Liver (tissue), 9 donors: Measurements from ENCODE around the gene UIMC1. TPM values are rescaled to one million over a fixed set of nuclear protein-coding genes. Genes with fewer than 3 reads are reported as not detected.

Source experiments
- DNase-seq: peaks from one replicate; pipeline ENCODE4 v3.0.0-alpha.2; 2017; ENCODE audit warnings: low spot score
- H3K27ac ChIP-seq, 2 donors: one replicate each; pipeline ENCODE4 v1.7.0; 2013; ENCODE audit warnings: inconsistent platforms in 2 of 2, low read length in 2 of 2, control low read depth in 1 of 2, low read depth in 1 of 2, mild to moderate bottlenecking in 1 of 2
- H3K27me3 ChIP-seq, 4 donors: one replicate each; pipeline versions ENCODE4 v1.6.1 to v1.7.0; 2013; ENCODE audit warnings: low read length in 3 of 4, inconsistent platforms in 1 of 4, mild to moderate bottlenecking in 1 of 4, moderate library complexity in 1 of 4; ENCODE audit not compliant: control insufficient read depth in 4 of 4, insufficient read depth in 4 of 4
- H3K36me3 ChIP-seq, 4 donors: one replicate each; pipeline versions ENCODE4 v1.6.1 to v1.7.0; 2013; ENCODE audit warnings: low read length in 3 of 4, mild to moderate bottlenecking in 3 of 4, low read depth in 1 of 4, moderate library complexity in 1 of 4; ENCODE audit not compliant: control insufficient read depth in 4 of 4, insufficient read depth in 3 of 4
- H3K4me1 ChIP-seq, 4 donors: one replicate each; pipeline versions ENCODE4 v1.6.1 to v1.7.0; 2013; ENCODE audit warnings: low read length in 3 of 4, mild to moderate bottlenecking in 3 of 4, moderate library complexity in 1 of 4; ENCODE audit not compliant: control insufficient read depth in 4 of 4, insufficient read depth in 4 of 4
- H3K4me3 ChIP-seq, 3 donors: one replicate each; pipeline versions ENCODE4 v1.6.1 to v1.7.0; 2013; ENCODE audit warnings: low read length in 3 of 3, control low read depth in 1 of 3, low read depth in 1 of 3, mild to moderate bottlenecking in 1 of 3
- H3K9ac ChIP-seq, 2 donors: one replicate each; pipeline ENCODE4 v1.7.0; 2013; ENCODE audit warnings: low read length in 2 of 2, mild to moderate bottlenecking in 2 of 2, moderate library complexity in 2 of 2, control low read depth in 1 of 2, low read depth in 1 of 2
- H3K9me3 ChIP-seq, 4 donors: one replicate each; pipeline versions ENCODE4 v1.6.1 to v1.7.0; 2013; ENCODE audit warnings: low read length in 3 of 4; ENCODE audit not compliant: control insufficient read depth in 4 of 4
- EGR1 ChIP-seq, 2 donors: IDR thresholded peaks; 2 replicates each; pipeline ENCODE4 v1.6.1; 2016 to 2018; ENCODE audit warnings: antibody characterized with exemption in 2 of 2, low read depth in 2 of 2
- FOXA1 ChIP-seq: IDR thresholded peaks from 2 replicates; pipeline ENCODE4 v1.6.1; 2016; ENCODE audit warnings: antibody characterized with exemption
- FOXA2 ChIP-seq: IDR thresholded peaks from 2 replicates; pipeline ENCODE4 v1.6.1; 2016; ENCODE audit warnings: antibody characterized with exemption
- GABPA ChIP-seq, 2 donors: IDR thresholded peaks in 1 of 2; conservative IDR thresholded peaks in 1 of 2; 2 replicates each; pipeline ENCODE4 v1.6.1; 2016; ENCODE audit warnings: antibody characterized with exemption in 2 of 2, mild to moderate bottlenecking in 1 of 2, moderate library complexity in 1 of 2
- HNF4A ChIP-seq, 2 donors: conservative IDR thresholded peaks; 2 replicates each; pipeline ENCODE4 v1.6.1; 2016; ENCODE audit warnings: antibody characterized with exemption in 2 of 2, mild to moderate bottlenecking in 2 of 2
- HNF4G ChIP-seq: IDR thresholded peaks from 2 replicates; pipeline ENCODE4 v1.6.1; 2016; ENCODE audit warnings: antibody characterized with exemption
- JUND ChIP-seq, 2 donors: IDR thresholded peaks; 2 replicates each; pipeline ENCODE4 v1.6.1; 2016; ENCODE audit warnings: antibody characterized with exemption in 2 of 2
- NR2F2 ChIP-seq: IDR thresholded peaks from 2 replicates; pipeline ENCODE4 v1.6.1; 2016; ENCODE audit warnings: antibody characterized with exemption
- RAD21 ChIP-seq, 2 donors: IDR thresholded peaks; 2 replicates each; pipeline ENCODE4 v1.6.1; 2016; ENCODE audit warnings: antibody characterized with exemption in 2 of 2, mild to moderate bottlenecking in 2 of 2
- RXRA ChIP-seq, 2 donors: IDR thresholded peaks; 2 replicates each; pipeline ENCODE4 v1.6.1; 2017 to 2018; ENCODE audit warnings: antibody characterized with exemption in 2 of 2, mild to moderate bottlenecking in 1 of 2
- SP1 ChIP-seq: IDR thresholded peaks from 2 replicates; pipeline ENCODE4 v1.6.1; 2018; ENCODE audit warnings: antibody characterized with exemption, mild to moderate bottlenecking
- TAF1 ChIP-seq: conservative IDR thresholded peaks from 2 replicates; pipeline ENCODE4 v1.6.1; 2016; ENCODE audit warnings: antibody characterized with exemption, mild to moderate bottlenecking
- YY1 ChIP-seq: IDR thresholded peaks from 2 replicates; pipeline ENCODE4 v1.6.1; 2016; ENCODE audit warnings: antibody characterized with exemption, mild to moderate bottlenecking
- WGBS: extraction: QIAGEN DNeasy Blood & Tissue Kit; methylation state at CpG from one replicate; pipeline ENCODE4 v1.1.7; 2013; 5-methylcytosine and 5-hydroxymethylcytosine counted together
- polyA plus RNA-seq, 2 donors: library from polyadenylated mRNA; stranded (reverse) in 1 of 2; unstranded in 1 of 2; fragments of 200-250 nt in 1 of 2; fragments of >200 nt in 1 of 2; fragmentation: Nextera tagmentation in 1 of 2; extraction: Ambion mirVana in 1 of 2; gene quantifications; one replicate each; pipeline versions ENCODE4 v1.2.1 to v1.2.3, GENCODE V29; 2013 to 2015
- total RNA-seq, 2 donors: library from RNA; depleted of rRNA; stranded (reverse); fragments of >200 nt; gene quantifications; one replicate each; pipeline ENCODE4 v1.2.3, GENCODE V29; 2014
- TF ChIP-seq, protein P1 (sequence below): IDR thresholded peaks from 2 replicates; pipeline ENCODE4 v1.6.1; 2016; ENCODE audit warnings: antibody characterized with exemption
- TF ChIP-seq, protein P2 (sequence below): IDR thresholded peaks from 2 replicates; pipeline ENCODE4 v1.6.1; 2016; ENCODE audit warnings: antibody characterized with exemption
- TF ChIP-seq, protein P3 (sequence below): fragments of 150-350 bp; IDR thresholded peaks from 2 replicates; pipeline ENCODE4 v1.5.1; 2017; ENCODE audit warnings: improper control_type of control experiment, low read depth, low read length; ENCODE audit not compliant: missing input control
- donor health status: healthy.
- donor health status: healthy.
- donor health status: healthy.
- donor health status: healthy.
- donor health status: healthy.

The UIMC1 gene
- total and polyA plus RNA-seq, 4 donors: 5.9 to 26.0 (median 11.7) TPM

GRCh38 chr5:176954050-176954449 lies 52.5 kb downstream of the UIMC1 start (continued):
- TF ChIP-seq, protein P1, sequence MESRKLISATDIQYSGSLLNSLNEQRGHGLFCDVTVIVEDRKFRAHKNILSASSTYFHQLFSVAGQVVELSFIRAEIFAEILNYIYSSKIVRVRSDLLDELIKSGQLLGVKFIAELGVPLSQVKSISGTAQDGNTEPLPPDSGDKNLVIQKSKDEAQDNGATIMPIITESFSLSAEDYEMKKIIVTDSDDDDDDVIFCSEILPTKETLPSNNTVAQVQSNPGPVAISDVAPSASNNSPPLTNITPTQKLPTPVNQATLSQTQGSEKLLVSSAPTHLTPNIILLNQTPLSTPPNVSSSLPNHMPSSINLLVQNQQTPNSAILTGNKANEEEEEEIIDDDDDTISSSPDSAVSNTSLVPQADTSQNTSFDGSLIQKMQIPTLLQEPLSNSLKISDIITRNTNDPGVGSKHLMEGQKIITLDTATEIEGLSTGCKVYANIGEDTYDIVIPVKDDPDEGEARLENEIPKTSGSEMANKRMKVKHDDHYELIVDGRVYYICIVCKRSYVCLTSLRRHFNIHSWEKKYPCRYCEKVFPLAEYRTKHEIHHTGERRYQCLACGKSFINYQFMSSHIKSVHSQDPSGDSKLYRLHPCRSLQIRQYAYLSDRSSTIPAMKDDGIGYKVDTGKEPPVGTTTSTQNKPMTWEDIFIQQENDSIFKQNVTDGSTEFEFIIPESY: no peak
- no peak for TF ChIP-seq YY1
- TF ChIP-seq TAF1: no peak
- TF ChIP-seq SP1: no peak

DNA sequence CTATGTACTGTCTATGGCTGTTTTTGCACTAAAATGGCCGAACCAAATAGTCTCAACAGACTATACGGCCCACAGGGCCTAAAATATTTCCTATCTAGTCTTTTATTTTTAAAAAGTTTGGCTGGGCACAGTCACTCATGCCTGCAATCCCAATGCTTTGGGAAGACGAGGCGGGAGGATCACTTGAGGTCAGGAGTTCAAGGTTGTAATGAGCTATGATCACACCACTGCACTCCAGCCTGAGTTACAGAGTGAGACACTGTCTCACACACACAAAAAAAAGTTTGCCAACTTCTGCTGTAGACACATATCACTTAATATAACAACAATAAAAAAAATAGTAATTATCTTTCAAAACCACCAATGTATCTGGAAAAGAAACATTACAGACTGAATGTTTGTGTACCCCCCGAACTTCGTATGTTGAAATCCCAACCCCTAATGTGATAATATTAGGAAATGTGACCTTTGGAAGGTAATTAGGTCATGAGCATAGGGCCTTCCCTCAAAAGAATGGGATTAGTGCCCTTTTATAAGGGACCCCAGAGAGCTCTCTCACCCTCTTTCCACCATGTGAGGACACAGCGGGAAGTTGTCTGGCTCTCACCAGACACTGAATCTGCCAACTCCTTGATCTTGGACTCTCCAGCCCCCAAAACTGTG lies 53.9 kb downstream of the UIMC1 start:
- DNase-seq: no peak
- H3K27ac ChIP-seq: no peak overlapping the region
- peaks cover 4 to 23% (median 17%) of the 10 kb centered on the region in 4 donors for H3K36me3 ChIP-seq
- H3K9ac ChIP-seq: no peak overlapping the region
- H3K4me1 ChIP-seq: peaks cover 0 to 3% (median 0%) of the 10 kb centered on the region in 4 donors
- no peaks in the 10 kb centered on the region for H3K9me3 ChIP-seq
- H3K27me3 ChIP-seq: no peaks in the 10 kb centered on the region
- H3K4me3 ChIP-seq: no peak overlapping the region
- TF ChIP-seq FOXA2: no peak
- peak in 1 of 2 donors; percentile 42 for TF ChIP-seq RXRA (IDR thresholded peaks at IDR 0.05)
- TF ChIP-seq RAD21 (IDR thresholded peaks at IDR 0.05): no peak
- TF ChIP-seq EGR1 (IDR thresholded peaks at IDR 0.05; ENCODE audit: low read depth in 2 of 2): no peak
- no peak for TF ChIP-seq FOXA1
- TF ChIP-seq, protein P1: no peak
- TF ChIP-seq HNF4A (conservative IDR thresholded peaks at IDR 0.05): peak; percentile 63 to 76
- no peak for TF ChIP-seq HNF4G
- TF ChIP-seq NR2F2: no peak
- TF ChIP-seq SP1: no peak
- TF ChIP-seq JUND (IDR thresholded peaks at IDR 0.05): peak; percentile 36 to 79
- TF ChIP-seq GABPA (IDR thresholded peaks at IDR 0.05 in 1 of 2, conservative IDR thresholded peaks at IDR 0.05 in 1 of 2): no peak
- TF ChIP-seq, protein P2, sequence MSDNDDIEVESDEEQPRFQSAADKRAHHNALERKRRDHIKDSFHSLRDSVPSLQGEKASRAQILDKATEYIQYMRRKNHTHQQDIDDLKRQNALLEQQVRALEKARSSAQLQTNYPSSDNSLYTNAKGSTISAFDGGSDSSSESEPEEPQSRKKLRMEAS: no peak
- TF ChIP-seq TAF1: no peak
- WGBS: 75% methylated on average over 7 of the region's 7 CpGs

GRCh38 chr5:176948458-176948857 lies 58.1 kb downstream of the UIMC1 start:
- peaks cover 1 to 17% (median 14%) of the 10 kb centered on the region in 4 donors for H3K36me3 ChIP-seq
- TF ChIP-seq HNF4G (no peak), JUND (IDR thresholded peaks at IDR 0.05) (no peak), YY1 (no peak), NR2F2 (no peak), EGR1 (IDR thresholded peaks at IDR 0.05; ENCODE audit: low read depth in 2 of 2) (no peak), FOXA1 (no peak), FOXA2 (no peak), RXRA (IDR thresholded peaks at IDR 0.05) (no peak), TAF1 (no peak), GABPA (IDR thresholded peaks at IDR 0.05 in 1 of 2, conservative IDR thresholded peaks at IDR 0.05 in 1 of 2) (no peak), RAD21 (IDR thresholded peaks at IDR 0.05) (no peak), SP1 (no peak)
- TF ChIP-seq, protein P3, sequence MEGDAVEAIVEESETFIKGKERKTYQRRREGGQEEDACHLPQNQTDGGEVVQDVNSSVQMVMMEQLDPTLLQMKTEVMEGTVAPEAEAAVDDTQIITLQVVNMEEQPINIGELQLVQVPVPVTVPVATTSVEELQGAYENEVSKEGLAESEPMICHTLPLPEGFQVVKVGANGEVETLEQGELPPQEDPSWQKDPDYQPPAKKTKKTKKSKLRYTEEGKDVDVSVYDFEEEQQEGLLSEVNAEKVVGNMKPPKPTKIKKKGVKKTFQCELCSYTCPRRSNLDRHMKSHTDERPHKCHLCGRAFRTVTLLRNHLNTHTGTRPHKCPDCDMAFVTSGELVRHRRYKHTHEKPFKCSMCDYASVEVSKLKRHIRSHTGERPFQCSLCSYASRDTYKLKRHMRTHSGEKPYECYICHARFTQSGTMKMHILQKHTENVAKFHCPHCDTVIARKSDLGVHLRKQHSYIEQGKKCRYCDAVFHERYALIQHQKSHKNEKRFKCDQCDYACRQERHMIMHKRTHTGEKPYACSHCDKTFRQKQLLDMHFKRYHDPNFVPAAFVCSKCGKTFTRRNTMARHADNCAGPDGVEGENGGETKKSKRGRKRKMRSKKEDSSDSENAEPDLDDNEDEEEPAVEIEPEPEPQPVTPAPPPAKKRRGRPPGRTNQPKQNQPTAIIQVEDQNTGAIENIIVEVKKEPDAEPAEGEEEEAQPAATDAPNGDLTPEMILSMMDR: no peak
- TF ChIP-seq, protein P2: no peak
- TF ChIP-seq, protein P1: no peak
- WGBS: 87% methylated on average over 1 of the region's 1 CpG

More at GRCh38 chr5:176948458-176948857, 58.1 kb downstream of the UIMC1 start:
- DNase-seq: no peak
- Histone ChIP-seq H3K27me3 (no peaks in the 10 kb centered on the region), H3K4me1 (peaks cover 0 to 3% (median 0%) of the 10 kb centered on the region in 4 donors), H3K4me3 (no peak overlapping the region), H3K9me3 (no peaks in the 10 kb centered on the region), H3K27ac (no peak overlapping the region), H3K9ac (no peak overlapping the region)
